GM23338 (cell line): ENCODE results near the gene HACD1. TPM values are rescaled to one million over a fixed set of nuclear protein-coding genes. Genes with fewer than 3 reads are reported as not detected.

Experiments
- ATAC-seq: fragments of 200-7000 bp; cut with Tn5 transposase; 3 replicates; pipeline ENCODE4 v1.9.1; 2020
- DNase-seq: peaks from one replicate; pipeline ENCODE4 v3.0.0-alpha.2; 2015; ENCODE audit warnings: low spot score
- H2AFZ ChIP-seq: fragments of 200-600 bp; sonication (generic); 2 replicates; pipeline ENCODE4 v1.8.0; 2016; ENCODE audit warnings: antibody characterized with exemption, mild to moderate bottlenecking, moderate library complexity
- H3F3A ChIP-seq: fragments of 200-600 bp; sonication (generic); replicated peaks from 2 replicates; pipeline ENCODE4 v1.8.0; 2017; ENCODE audit warnings: antibody characterized with exemption, mixed run types, low read depth
- H3K27ac ChIP-seq: fragments of 200-600 bp; sonication (generic); 2 replicates; pipeline ENCODE4 v1.6.1; 2016; ENCODE audit warnings: low read depth
- H3K27me3 ChIP-seq: fragments of 200-600 bp; sonication (generic); 2 replicates; pipeline ENCODE4 v1.8.0; 2016; ENCODE audit warnings: mild to moderate bottlenecking, mixed run types, moderate library complexity; ENCODE audit not compliant: insufficient read depth
- H3K36me3 ChIP-seq: fragments of 200-600 bp; sonication (generic); 2 replicates; pipeline ENCODE4 v1.8.0; 2016; ENCODE audit warnings: mild to moderate bottlenecking; ENCODE audit not compliant: insufficient read depth
- H3K4me1 ChIP-seq: fragments of 200-600 bp; sonication (generic); 2 replicates; pipeline ENCODE4 v1.8.0; 2016; ENCODE audit warnings: mild to moderate bottlenecking, moderate library complexity; ENCODE audit not compliant: insufficient read depth
- H3K4me2 ChIP-seq: fragments of 200-600 bp; sonication (generic); 2 replicates; pipeline ENCODE4 v1.7.1; 2017; ENCODE audit warnings: mixed run types
- H3K4me3 ChIP-seq: fragments of 200-600 bp; sonication (generic); 2 replicates; pipeline ENCODE4 v1.6.1; 2016; ENCODE audit warnings: mixed run types
- H3K79me2 ChIP-seq: fragments of 200-600 bp; sonication (generic); replicated peaks from 2 replicates; pipeline ENCODE4 v1.8.0; 2017; ENCODE audit warnings: mild to moderate bottlenecking; ENCODE audit not compliant: insufficient read depth
- H3K9me2 ChIP-seq: fragments of 200-600 bp; sonication (generic); 2 replicates; pipeline ENCODE4 v1.8.0; 2017; ENCODE audit not compliant: insufficient read depth
- H4K20me1 ChIP-seq: fragments of 200-600 bp; sonication (generic); replicated peaks from 2 replicates; pipeline ENCODE4 v1.8.0; 2017; ENCODE audit warnings: mild to moderate bottlenecking; ENCODE audit not compliant: insufficient read depth
- H3K27ac Mint-ChIP-seq: 2 replicates; pipeline ENCODE4 v1.8.0; 2020; ENCODE audit warnings: inconsistent platforms, mild to moderate bottlenecking, moderate library complexity, mixed read lengths
- H3K27me3 Mint-ChIP-seq: 3 replicates; pipeline ENCODE4 v1.8.0; 2022; ENCODE audit warnings: low read depth, mild to moderate bottlenecking, moderate library complexity, mixed read lengths, inconsistent platforms; ENCODE audit not compliant: insufficient read depth, poor library complexity
- H3K36me3 Mint-ChIP-seq: 3 replicates; pipeline ENCODE4 v1.8.0; 2021; ENCODE audit warnings: low read depth, mild to moderate bottlenecking, inconsistent platforms, moderate library complexity, mixed read lengths
- H3K4me1 Mint-ChIP-seq: 3 replicates; pipeline ENCODE4 v1.8.0; 2020; ENCODE audit warnings: mild to moderate bottlenecking, inconsistent platforms, mixed read lengths
- H3K4me3 Mint-ChIP-seq: 3 replicates; pipeline ENCODE4 v1.8.0; 2021; ENCODE audit warnings: moderate library complexity, mild to moderate bottlenecking, inconsistent platforms, mixed read lengths
- H3K9me3 Mint-ChIP-seq: 3 replicates; pipeline ENCODE4 v1.8.0; 2020; ENCODE audit warnings: moderate library complexity, mild to moderate bottlenecking, inconsistent platforms, mixed read lengths
- CREB1 ChIP-seq: fragments of 250-450 bp; sonication (Bioruptor Pico); IDR thresholded peaks from 2 replicates; pipeline ENCODE4 v1.5.0; 2020; ENCODE audit warnings: low read depth, mild to moderate bottlenecking, moderate library complexity
- EZH2 ChIP-seq: fragments of 200-600 bp; sonication (generic); IDR thresholded peaks from one replicate; pipeline ENCODE4 v1.8.0; 2017; ENCODE audit warnings: antibody characterized with exemption, mild to moderate bottlenecking, low read depth; ENCODE audit not compliant: unreplicated experiment
- EZH2phosphoT487 ChIP-seq: fragments of 200-600 bp; sonication (generic); IDR thresholded peaks from one replicate; pipeline ENCODE4 v1.8.1; 2018; ENCODE audit warnings: antibody characterized with exemption; ENCODE audit not compliant: unreplicated experiment
- JUNB ChIP-seq: IDR thresholded peaks from one replicate; pipeline ENCODE4 v1.6.1; 2016; ENCODE audit warnings: antibody characterized with exemption; ENCODE audit not compliant: unreplicated experiment
- NANOG ChIP-seq: IDR thresholded peaks from 2 replicates; pipeline ENCODE4 v1.6.1; 2016; ENCODE audit warnings: antibody characterized with exemption, borderline replicate concordance
- POLR2AphosphoS5 ChIP-seq: IDR thresholded peaks from 2 replicates; pipeline ENCODE4 v1.6.1; 2016; ENCODE audit warnings: antibody characterized with exemption, low read depth
- ZNF331 ChIP-seq: fragments of 250-450 bp; sonication (Bioruptor Pico); IDR thresholded peaks from 2 replicates; pipeline ENCODE4 v1.5.0; 2020; ENCODE audit warnings: low read depth, mild to moderate bottlenecking, moderate library complexity
- polyA plus RNA-seq: library from polyadenylated mRNA; unstranded; fragments of >200 nt; fragmentation: Nextera tagmentation; extraction: Ambion mirVana; gene quantifications from 2 replicates; pipeline ENCODE4 v1.2.1, GENCODE V29; 2016
- total RNA-seq: library from RNA; depleted of rRNA; stranded (reverse); fragments of >200 nt; shearing (Covaris generic); gene quantifications from 2 replicates; pipeline ENCODE4 v1.2.3, GENCODE V29; 2014
- TF ChIP-seq, protein P1 (sequence below): fragments of 250-450 bp; sonication (Bioruptor Pico); IDR thresholded peaks from 2 replicates; pipeline ENCODE4 v1.5.0; 2020; ENCODE audit warnings: mild to moderate bottlenecking, moderate library complexity
- TF ChIP-seq, protein P2 (sequence below): IDR thresholded peaks from 2 replicates; pipeline ENCODE4 v1.6.1; 2016; ENCODE audit warnings: antibody characterized with exemption
- TF ChIP-seq, protein P3 (sequence below): IDR thresholded peaks from one replicate; pipeline ENCODE4 v1.6.1; 2018; ENCODE audit warnings: antibody characterized with exemption; ENCODE audit not compliant: unreplicated experiment
- TF ChIP-seq, protein P4 (sequence below), 2 experiments: fragments of 200-600 bp in 1 of 2; sonication (generic) in 1 of 2; conservative IDR thresholded peaks; 2 replicates each; pipeline versions ENCODE4 v1.5.1 to v1.6.1; 2016 to 2017; ENCODE audit warnings: antibody characterized with exemption in 2 of 2, low read depth in 2 of 2, mild to moderate bottlenecking in 2 of 2, moderate library complexity in 1 of 2

The HACD1 gene
- total and polyA plus RNA-seq, 2 experiments from 2014 or later = 32.2 to 66.2 TPM

DNA sequence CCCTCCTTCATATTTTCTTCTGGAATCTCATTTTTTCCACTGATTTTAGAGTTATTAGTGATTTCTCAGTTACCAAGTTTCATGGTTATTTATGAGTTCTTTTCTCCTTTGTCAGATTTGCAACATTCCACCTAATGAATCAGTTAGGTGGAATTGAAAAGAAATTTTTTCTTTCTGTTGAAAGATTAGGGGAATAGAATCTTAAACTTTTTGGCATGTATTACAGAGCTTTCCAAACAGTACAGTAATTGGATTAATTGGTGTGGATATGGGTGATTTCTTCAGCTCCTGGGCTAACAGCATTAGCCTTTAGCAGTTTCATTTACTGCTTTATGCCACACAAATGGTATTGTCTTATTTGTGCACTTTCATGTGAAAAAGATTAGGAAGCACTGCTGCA, 43.7 kb upstream of the HACD1 start:
- ATAC-seq (no peak), DNase-seq (no peak)
- no peaks in the 10 kb centered on the region for H4K20me1 ChIP-seq
- H3K9me2 ChIP-seq = no peaks in the 10 kb centered on the region
- Mint-ChIP-seq H3K4me1 (peaks cover 21% of the 10 kb centered on the region; the same call in 2 of the 3 replicates), H3K27me3 (no peaks in the 10 kb centered on the region), H3K4me3 (no peak overlapping the region), H3K27ac (no peak overlapping the region), H3K36me3 (peaks cover 27% of the 10 kb centered on the region), H3K9me3 (peaks cover 15% of the 10 kb centered on the region; the same call in 2 of the 3 replicates)
- no peaks in the 10 kb centered on the region for H3F3A ChIP-seq
- H3K27me3 ChIP-seq = no peaks in the 10 kb centered on the region
- peaks cover 24% of the 10 kb centered on the region for H3K4me1 ChIP-seq
- peaks cover 100% of the 10 kb centered on the region for H3K79me2 ChIP-seq
- H3K4me3 ChIP-seq = no peak overlapping the region
- no peak overlapping the region for H3K4me2 ChIP-seq
- H3K36me3 ChIP-seq = no peaks in the 10 kb centered on the region; the same call in 1 of the 2 replicates
- TF ChIP-seq, protein P1, sequence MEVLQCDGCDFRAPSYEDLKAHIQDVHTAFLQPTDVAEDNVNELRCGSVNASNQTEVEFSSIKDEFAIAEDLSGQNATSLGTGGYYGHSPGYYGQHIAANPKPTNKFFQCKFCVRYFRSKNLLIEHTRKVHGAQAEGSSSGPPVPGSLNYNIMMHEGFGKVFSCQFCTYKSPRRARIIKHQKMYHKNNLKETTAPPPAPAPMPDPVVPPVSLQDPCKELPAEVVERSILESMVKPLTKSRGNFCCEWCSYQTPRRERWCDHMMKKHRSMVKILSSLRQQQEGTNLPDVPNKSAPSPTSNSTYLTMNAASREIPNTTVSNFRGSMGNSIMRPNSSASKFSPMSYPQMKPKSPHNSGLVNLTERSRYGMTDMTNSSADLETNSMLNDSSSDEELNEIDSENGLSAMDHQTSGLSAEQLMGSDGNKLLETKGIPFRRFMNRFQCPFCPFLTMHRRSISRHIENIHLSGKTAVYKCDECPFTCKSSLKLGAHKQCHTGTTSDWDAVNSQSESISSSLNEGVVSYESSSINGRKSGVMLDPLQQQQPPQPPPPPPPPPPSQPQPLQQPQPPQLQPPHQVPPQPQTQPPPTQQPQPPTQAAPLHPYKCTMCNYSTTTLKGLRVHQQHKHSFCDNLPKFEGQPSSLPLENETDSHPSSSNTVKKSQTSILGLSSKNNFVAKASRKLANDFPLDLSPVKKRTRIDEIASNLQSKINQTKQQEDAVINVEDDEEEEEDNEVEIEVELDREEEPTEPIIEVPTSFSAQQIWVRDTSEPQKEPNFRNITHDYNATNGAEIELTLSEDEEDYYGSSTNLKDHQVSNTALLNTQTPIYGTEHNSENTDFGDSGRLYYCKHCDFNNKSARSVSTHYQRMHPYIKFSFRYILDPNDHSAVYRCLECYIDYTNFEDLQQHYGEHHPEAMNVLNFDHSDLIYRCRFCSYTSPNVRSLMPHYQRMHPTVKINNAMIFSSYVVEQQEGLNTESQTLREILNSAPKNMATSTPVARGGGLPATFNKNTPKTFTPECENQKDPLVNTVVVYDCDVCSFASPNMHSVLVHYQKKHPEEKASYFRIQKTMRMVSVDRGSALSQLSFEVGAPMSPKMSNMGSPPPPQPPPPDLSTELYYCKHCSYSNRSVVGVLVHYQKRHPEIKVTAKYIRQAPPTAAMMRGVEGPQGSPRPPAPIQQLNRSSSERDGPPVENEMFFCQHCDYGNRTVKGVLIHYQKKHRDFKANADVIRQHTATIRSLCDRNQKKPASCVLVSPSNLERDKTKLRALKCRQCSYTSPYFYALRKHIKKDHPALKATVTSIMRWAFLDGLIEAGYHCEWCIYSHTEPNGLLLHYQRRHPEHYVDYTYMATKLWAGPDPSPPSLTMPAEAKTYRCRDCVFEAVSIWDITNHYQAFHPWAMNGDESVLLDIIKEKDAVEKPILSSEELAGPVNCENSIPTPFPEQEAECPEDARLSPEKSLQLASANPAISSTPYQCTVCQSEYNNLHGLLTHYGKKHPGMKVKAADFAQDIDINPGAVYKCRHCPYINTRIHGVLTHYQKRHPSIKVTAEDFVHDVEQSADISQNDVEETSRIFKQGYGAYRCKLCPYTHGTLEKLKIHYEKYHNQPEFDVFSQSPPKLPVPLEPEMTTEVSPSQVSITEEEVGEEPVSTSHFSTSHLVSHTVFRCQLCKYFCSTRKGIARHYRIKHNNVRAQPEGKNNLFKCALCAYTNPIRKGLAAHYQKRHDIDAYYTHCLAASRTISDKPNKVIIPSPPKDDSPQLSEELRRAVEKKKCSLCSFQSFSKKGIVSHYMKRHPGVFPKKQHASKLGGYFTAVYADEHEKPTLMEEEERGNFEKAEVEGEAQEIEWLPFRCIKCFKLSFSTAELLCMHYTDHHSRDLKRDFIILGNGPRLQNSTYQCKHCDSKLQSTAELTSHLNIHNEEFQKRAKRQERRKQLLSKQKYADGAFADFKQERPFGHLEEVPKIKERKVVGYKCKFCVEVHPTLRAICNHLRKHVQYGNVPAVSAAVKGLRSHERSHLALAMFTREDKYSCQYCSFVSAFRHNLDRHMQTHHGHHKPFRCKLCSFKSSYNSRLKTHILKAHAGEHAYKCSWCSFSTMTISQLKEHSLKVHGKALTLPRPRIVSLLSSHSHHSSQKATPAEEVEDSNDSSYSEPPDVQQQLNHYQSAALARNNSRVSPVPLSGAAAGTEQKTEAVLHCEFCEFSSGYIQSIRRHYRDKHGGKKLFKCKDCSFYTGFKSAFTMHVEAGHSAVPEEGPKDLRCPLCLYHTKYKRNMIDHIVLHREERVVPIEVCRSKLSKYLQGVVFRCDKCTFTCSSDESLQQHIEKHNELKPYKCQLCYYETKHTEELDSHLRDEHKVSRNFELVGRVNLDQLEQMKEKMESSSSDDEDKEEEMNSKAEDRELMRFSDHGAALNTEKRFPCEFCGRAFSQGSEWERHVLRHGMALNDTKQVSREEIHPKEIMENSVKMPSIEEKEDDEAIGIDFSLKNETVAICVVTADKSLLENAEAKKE (CRISPR knock-in tag) = no peak
- TF ChIP-seq EZH2phosphoT487 (no peak), EZH2 (no peak), CREB1 (CRISPR knock-in tag) (no peak), ZNF331 (CRISPR knock-in tag) (no peak), POLR2AphosphoS5 (no peak), NANOG (no peak), JUNB (no peak)
- TF ChIP-seq, protein P2, sequence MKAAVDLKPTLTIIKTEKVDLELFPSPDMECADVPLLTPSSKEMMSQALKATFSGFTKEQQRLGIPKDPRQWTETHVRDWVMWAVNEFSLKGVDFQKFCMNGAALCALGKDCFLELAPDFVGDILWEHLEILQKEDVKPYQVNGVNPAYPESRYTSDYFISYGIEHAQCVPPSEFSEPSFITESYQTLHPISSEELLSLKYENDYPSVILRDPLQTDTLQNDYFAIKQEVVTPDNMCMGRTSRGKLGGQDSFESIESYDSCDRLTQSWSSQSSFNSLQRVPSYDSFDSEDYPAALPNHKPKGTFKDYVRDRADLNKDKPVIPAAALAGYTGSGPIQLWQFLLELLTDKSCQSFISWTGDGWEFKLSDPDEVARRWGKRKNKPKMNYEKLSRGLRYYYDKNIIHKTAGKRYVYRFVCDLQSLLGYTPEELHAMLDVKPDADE = no peak
- TF ChIP-seq, protein P3, sequence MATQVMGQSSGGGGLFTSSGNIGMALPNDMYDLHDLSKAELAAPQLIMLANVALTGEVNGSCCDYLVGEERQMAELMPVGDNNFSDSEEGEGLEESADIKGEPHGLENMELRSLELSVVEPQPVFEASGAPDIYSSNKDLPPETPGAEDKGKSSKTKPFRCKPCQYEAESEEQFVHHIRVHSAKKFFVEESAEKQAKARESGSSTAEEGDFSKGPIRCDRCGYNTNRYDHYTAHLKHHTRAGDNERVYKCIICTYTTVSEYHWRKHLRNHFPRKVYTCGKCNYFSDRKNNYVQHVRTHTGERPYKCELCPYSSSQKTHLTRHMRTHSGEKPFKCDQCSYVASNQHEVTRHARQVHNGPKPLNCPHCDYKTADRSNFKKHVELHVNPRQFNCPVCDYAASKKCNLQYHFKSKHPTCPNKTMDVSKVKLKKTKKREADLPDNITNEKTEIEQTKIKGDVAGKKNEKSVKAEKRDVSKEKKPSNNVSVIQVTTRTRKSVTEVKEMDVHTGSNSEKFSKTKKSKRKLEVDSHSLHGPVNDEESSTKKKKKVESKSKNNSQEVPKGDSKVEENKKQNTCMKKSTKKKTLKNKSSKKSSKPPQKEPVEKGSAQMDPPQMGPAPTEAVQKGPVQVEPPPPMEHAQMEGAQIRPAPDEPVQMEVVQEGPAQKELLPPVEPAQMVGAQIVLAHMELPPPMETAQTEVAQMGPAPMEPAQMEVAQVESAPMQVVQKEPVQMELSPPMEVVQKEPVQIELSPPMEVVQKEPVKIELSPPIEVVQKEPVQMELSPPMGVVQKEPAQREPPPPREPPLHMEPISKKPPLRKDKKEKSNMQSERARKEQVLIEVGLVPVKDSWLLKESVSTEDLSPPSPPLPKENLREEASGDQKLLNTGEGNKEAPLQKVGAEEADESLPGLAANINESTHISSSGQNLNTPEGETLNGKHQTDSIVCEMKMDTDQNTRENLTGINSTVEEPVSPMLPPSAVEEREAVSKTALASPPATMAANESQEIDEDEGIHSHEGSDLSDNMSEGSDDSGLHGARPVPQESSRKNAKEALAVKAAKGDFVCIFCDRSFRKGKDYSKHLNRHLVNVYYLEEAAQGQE = no peak
- TF ChIP-seq, protein P4, sequence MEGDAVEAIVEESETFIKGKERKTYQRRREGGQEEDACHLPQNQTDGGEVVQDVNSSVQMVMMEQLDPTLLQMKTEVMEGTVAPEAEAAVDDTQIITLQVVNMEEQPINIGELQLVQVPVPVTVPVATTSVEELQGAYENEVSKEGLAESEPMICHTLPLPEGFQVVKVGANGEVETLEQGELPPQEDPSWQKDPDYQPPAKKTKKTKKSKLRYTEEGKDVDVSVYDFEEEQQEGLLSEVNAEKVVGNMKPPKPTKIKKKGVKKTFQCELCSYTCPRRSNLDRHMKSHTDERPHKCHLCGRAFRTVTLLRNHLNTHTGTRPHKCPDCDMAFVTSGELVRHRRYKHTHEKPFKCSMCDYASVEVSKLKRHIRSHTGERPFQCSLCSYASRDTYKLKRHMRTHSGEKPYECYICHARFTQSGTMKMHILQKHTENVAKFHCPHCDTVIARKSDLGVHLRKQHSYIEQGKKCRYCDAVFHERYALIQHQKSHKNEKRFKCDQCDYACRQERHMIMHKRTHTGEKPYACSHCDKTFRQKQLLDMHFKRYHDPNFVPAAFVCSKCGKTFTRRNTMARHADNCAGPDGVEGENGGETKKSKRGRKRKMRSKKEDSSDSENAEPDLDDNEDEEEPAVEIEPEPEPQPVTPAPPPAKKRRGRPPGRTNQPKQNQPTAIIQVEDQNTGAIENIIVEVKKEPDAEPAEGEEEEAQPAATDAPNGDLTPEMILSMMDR (conservative IDR thresholded peaks at IDR 0.05; ENCODE audit: low read depth in 2 of 2) = no peak
- H3K27ac ChIP-seq = no peak overlapping the region
- H2AFZ ChIP-seq = no peak overlapping the region
